HG03342 (cell line): ENCODE data around the gene CYB5R3.
"Not testable (repeated sequence)": the region's sequence is repeated elsewhere in the genome, so short reads cannot be mapped to it uniquely, and the experiment has no call there.

Source experiments
- ATAC-seq: cut with Tn5 transposase; IDR thresholded peaks from one replicate; pipeline ENCODE4 v1.9.1; 2021; ENCODE audit warnings: mild to moderate bottlenecking, moderate library complexity; ENCODE audit not compliant: unreplicated experiment

CYB5R3 gene

DNA sequence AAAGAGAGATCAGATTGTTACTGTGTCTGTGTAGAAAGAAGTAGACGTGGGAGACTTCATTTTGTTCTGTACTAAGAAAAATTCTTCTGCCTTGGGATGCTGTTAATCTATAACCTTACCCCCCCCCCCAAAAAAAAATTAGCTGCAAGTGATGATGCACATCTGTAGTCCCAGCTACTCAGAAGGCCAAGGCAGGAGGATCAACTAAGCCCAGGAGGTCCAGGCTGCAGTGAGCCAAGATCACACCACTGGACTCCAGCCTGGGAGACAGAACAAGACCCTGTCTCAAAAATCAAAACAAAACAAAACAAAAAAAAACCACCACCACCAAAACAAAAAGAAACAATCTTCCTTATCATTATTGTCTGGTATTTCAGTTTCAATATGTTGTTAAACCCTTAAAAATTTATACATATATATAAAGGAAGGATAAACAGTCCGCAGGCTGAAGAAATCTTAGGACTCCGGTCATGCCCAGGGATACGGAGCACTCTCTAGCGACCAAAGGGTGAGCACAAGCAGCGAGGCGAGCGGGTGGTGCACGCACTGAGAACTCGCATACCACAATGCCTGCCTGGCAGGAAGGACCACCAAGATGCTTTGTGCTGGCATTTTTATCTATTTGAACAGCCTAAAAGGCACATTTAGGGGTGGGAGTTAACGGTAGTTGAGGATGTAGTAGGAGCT is 40.9 kb downstream of the CYB5R3 start:
- ATAC-seq, result no peak

DNA sequence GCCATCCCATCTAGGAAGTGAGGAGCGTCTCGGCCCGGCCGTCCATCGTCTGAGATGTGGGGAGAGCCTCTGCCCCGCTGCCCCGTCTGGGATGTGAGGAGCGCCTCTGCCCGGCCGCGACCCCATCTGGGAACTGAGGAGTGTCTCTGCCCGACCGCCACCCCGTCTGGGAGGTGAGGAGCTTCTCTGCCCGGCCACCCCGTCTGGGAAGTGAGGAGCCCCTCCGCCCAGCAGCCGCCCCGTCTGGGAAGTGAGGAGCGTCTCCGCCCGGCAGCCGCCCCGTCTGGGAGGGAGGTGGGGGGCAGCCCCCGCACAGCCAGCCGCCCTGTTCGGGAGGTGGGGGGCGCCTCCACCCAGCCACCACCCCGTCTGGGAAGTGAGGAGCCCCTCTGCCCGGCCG is 41.6 kb downstream of the CYB5R3 start:
- not testable (repeated sequence) for ATAC-seq

DNA sequence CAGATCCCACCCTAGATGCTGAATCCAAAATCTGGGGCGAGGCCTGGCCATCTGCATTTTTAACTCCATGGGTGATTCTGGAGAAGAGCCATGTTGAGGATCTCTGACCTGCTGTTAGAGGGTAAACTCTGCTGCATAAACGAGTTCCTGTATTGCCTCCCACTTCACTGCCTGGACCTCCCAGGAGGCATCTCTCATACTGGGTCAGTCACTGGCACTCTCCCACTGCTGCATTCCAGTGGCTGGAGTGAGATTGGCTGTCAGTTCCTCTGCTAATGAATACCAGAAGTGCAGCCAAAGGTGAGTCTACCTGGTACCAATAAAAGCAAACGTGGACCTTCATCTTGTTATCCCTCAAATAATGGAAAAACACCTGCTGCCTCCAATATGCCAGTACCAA is 44.8 kb downstream of the CYB5R3 start:
- no peak for ATAC-seq

DNA sequence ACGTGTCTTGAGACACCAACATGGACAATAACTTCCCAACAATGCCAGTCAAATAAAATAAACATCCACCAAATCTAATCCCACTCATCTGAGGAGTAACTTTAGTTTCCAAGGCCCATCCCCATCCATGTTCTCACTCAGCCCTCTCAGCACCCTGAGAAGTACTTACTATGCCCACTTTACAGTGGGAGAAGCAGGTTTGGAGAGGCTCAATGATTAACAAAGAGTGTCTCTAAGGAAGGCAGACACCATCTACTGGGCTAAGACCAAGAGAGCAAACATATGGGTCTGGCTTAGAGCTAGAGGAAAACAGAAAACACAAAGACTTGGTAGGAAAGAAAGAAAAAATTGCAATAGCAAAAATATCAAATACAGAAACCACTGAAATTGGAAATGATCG is 45.8 kb downstream of the CYB5R3 start:
- ATAC-seq, result no peak

DNA sequence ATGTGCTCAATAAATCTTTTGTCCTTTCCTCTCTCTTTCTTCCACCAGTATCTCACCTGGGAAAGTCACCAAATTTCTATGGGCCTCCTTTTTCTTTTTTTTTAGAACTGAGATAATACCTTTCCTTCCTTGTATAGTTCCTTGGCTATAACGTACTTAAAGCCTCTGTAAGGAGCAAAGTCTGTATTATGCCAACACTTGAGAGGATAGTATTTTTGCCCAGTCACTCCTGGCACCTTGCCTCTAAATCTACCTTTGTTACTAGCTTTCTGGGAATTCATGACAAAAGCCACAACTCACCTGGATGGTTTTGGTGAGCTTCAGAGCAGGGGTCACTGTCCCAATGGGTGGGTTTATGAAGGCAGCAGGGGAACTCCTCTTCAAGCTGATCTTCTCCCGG is 46.7 kb downstream of the CYB5R3 start:
- ATAC-seq, result no peak

DNA sequence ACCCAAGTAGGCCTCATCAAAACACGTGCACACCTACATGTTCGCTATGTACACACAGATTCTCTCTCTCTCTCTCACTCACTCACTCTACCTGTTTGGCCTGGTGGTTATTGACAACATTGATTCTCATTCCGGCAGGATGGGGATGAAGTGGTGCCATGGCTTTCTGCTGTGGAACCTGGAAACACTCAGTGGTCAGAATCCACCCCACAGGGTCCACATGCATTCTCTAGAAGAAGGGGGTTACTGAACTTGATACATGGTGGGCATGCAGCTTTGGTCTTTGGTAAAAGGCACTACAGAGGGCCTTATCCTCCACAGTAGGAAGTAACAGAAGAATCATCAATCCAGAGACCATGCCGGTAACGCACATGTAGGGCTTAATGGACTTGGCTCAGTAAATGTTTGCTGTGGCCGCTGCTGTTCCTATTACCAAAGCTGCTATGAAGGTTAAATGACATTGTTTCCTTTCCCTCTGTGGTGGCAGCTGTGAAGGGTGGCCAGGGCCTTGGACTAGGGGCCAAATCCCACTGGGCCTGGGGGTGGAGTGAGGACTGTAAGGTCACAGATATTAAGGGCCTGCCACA is 47.2 kb downstream of the CYB5R3 start:
- no peak for ATAC-seq

DNA sequence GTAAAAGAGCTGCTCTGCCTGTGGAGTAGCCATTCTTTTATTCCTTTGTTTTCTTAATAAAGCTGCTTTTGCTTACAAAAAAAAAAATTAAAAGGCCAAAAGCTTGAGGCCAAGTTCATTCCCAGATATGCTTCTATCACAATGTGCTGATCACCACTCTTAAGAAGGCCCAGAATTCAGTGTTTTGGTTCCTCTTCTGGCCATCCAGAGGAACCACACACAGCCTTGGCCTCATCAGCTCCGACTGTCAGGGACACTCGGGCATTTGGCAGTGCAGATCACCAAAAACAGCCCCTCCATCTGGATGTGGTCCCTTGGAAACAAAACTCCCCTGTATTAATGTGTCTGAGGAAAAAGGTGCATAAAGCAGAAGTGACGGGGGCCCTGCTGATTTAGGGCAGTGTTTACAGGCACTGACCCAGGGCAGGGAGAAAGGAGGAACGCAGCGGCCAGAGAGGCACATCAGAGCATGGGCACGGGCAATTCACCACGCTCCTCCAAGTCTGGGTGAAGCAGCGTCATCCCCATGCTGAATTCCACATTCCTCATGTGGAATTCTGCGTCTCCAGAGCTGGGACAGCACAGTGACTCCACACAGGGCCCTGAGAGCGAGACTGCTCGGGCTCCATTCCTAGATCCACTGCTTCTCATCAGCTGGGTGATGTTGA is 52.2 kb downstream of the CYB5R3 start:
- ATAC-seq, result no peak

DNA sequence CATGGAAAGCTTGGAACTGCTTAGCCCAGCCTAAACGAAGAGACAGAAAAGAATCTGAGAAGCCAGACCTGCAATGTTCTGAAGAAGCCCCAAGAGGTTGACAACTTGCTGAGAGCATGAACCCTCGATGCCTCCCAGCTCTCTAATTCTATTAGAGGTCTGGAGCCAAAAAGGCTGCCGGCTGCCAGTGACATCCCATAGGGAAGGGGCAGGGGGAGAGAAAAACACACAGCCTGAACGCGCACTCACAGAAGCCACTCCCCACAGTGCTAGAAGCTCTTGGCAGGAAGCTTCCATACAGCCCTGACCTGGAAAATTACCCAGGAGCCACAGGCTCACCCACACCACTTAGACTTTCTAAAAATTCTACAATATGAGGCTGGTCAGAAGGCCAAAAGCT is 52.9 kb downstream of the CYB5R3 start:
- ATAC-seq, result no peak

DNA sequence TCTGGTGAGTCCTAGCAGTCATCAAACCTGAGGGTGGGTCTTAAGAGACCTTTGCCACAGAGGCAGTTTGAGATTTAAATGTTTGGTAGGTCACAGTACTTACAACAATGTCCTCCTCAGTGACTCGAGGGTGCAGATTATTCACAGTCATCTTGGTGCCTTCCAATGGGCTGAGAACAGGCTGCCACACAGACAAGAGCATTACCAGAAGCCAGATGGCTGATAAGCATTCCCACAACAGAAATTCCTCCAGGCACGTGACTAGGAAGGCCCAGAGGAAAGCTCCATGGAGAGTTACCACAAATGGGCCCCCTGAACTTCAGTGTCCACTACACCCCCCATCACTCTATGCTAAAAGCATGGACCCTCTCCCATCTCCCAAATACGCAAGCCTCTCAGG is 53.8 kb downstream of the CYB5R3 start:
- no peak for ATAC-seq

DNA sequence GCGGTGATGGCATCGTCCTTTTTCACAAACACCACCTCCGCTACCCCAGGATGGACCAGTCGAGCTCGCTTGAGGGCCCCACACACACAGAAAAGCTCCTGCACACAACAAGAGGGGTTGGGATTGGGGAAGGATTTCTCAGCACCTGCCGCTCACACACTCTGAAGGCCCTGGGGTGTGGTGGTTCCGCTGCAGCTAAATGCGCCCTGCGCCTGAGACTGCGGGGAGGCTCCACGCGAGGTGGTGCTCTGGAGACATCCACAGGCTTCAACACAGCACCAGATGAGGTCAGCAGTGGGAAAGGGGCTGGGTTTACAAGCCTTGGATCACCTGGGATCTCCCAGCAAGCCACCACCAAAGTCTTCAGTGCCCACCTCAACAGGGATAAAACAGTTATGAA is 57.2 kb downstream of the CYB5R3 start:
- ATAC-seq, result no peak

DNA sequence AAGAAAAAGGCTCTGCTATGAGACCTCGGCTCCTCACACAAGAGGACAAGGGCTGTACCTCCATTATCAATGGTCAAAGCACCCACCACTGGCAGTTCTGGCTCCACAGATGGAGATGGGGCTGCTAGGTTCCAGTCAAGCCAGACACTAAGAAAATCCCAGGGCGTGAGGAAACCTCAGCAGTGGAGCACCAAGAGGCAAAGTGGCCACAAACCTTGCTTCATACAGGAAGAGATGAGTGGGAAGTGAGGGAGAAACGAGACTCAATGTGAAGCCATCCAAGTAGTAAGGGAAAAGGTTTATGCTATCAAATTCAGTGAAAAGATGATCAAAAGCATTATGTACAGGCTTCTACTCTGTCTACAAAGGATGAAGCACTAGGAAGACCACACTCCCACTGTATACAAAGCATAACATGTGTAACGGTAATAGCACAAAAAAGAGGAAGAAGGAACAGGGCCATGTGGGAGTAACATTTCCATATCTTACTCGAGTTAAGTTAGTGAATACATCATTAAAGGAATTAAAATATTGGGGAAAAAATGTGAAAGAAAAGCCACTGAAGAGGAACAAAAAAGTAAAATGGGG is 61.5 kb downstream of the CYB5R3 start:
- ATAC-seq, result no peak

DNA sequence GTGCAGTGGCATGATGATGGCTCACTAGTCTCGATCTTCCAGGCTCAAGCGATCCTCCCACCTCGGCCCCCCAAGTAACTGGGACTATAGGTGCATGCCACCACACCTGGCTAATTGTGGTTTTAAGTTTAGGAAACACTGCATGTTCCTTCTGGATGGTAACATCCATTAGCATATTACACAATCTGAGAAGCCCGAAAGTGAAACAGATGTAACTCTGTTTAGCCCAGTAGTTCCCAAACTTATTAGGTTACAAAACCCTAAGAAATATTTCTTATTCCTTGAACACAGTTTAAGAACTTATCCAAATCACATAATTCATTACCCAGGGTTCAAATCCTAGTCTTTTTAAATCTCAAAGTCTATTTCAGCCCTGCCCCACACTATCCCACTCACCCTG is 62.8 kb downstream of the CYB5R3 start:
- no peak for ATAC-seq

DNA sequence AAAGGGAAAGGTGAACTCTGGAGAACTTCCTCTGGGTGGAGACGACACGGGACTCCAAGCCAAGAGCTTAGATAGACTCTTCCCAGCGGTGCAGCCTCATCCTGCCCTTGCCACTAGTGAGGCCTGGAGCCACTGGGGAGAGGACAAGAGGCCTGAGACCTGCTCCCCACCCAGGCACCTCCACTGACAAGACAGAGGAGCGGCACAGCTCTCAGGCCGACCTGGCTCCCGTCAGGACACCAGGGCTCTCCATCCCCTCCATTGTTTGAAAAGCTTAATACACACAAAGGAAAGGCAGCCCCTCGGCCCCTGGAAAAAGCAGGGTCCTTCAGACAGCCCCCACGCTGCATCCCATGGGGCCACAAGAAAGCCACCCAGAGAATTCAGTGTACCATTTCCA is 64.1 kb downstream of the CYB5R3 start:
- ATAC-seq, result no peak

DNA sequence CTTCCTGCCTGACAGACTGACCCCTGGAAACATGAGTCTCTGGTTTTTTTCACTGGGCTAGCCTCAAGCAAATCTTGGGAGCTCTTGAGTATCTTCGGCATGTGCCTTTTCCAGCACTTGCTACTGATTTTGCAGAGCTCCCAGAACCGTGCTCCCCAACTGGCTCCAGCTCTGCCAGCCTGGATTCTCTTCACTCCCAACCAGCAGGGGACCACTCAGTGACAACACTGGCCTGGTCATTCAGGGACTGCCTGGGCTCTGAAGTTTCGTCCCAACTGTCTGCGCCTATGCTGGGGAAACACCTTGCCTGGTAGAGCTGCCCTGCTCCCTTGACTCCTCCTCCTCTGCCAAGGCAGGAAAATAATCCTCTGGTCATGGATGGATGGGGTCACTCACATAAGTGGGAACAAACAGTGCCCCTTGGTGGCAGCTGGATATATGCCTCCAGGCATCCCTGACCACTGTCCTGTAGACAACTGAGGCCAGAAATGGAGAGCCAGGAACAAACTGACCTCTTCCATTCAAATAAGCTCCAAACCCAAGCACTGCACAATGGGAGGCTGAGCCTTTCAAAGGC is 64.7 kb downstream of the CYB5R3 start:
- no peak for ATAC-seq

DNA sequence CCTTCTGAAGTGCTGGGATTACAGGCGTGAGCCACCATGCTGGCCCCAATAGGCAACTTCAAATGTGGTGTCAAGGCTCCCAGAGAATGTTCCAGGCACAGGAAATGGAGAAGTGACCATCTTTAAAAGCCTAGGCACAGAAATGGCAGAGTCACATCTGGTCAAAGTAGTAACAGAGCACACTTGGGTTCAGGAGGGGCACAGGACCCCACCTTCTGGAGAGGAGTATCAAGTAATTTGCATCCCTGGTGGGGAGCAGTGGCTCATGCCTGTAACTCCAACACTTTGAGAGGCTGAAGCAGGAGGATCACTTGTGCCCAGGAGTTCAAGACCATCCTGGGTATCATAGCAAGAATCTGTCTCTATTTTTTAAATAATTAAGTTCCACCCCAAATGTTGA is 66.2 kb downstream of the CYB5R3 start:
- ATAC-seq, result no peak

DNA sequence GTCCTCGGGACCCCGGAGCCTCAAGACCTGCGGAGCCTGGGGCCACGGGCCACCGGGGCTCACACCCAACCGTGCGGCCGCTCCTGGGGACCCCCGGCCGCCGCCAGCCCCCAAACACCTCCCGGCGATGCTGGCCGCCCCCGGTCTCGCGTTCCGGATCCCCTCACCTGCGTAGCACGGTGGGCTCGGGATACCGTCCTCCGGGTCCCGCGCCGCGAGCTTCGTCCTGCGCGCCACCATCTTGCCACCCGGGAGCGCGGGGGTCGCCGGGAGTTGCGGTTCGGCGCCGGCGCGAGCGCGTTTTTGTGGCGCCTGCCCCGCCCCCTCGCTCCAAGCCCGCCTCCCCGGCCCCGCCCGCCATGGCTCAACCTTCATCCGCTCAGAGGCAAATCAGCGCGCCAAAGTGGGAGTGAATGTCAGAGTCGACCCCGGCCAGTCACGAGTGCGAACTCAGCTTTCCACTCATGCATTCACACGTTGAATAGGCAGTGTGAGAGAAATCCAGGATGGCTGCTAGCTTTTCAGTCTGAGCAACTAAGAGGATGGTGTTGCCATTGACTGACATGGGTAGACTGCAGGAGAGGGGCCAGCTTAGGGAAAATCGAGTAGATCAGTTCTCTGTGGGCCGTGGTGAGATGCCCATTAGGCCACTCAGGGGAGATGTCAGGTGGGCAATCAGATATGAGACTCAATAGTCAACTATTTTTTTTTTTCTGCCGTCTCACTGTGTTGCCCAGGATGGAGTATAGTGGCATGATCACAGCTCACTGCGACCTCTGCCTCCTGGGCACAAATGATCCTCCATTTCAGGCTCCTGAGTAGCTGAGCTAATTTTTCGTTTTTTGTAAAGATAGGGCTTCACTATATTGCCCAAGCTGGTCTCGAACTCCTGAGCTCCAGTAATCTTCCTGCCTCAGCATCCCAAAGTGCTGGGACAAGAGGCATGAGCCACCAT is 67.2 kb downstream of the CYB5R3 start:
- peak; percentile 51 for ATAC-seq

DNA sequence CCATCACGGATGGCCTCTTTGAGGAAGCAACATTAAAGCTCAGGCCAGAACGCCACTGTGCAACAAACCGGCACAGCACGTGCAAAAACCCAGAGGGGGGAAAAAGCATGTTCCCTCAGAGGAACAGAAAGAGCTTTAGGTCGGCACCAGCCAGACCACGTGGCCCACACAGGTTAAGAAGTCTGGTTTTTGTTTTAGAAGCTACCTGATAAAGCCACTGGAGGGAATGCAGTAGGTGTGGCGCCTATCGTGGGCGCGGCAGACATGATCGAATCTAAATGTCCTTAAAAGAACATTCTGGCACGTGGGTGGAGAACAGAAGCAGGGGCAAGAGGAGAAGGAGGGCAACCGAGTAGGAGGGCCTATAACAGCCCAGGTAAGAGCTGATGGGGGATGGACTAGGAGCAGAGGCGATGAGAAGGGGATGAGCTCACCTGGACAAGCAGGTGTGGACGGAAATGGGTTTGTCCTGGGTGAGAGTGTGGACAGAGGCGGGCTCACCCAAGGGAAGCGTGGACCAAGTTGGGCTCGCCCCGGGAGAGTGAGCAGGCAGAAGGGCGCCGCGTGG is 67.9 kb downstream of the CYB5R3 start:
- peak; percentile 14 for ATAC-seq

DNA sequence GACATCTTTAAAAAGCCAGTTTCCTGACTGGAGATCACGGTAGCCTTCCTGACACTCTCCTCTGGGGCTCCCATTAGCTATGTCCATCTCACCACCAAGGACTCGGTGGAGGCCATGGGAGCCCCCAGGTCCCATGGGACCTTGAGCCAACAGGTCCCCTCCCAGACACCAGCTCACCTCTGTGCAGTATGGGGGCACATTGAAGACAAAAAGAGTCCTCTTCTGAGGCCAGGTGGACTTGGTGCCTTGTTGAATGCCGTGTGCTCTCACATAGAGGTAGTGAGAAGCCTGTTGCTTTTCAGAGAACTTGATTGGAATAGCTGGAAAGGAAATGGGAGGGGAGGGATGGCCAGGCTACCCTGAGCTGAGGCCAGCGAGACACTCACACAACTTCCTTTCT is 69.2 kb downstream of the CYB5R3 start:
- ATAC-seq, result not testable (repeated sequence)

DNA sequence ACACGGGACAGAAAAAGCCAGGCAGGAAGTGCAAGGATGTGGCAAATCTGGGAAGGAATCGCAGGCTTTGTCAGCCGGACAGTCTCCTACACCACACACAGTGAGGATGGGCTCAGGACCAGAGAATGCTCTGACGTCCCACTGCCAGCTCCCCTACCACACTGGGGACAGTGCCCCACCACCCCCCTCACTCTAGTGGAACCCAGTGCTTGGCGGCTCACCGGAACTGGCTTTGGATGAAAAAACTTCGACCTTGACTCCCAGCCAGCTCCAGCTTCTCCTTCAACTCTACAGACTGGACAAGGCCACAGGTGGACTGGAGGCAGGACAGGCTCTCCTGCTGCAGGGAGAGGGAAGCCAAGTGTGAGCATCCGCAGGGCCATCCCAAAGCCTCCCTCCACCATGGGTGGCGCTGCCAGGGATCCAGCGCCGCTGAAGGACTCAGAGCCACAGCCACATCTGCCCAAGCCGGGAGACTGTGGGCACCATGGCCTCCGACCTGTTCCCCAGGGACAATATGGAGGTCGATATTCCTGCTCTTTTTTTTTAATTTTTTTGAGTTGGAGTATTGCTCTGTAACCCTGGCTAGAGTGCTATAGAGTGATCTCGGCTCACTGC is 71.5 kb downstream of the CYB5R3 start:
- ATAC-seq, result no peak

DNA sequence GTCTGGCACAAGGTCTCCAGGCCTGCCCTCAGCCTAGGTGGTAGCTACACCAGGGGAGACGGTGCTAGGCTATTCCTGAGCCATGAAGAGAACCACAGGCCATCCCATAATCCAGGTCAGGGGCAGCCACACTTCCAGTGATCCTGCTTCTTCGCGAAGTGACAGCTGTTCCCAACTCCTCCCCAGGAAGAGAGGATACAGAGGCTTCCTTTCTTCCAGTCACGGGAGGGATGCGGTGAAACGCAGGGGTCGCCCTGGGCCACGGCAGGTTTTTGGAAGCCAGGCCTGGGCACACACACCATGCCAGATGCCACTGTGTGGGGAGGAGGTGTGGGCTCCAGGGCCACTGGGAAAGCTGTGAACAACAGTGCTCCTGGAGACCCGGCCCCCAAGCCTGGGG is 72.1 kb downstream of the CYB5R3 start:
- not testable (repeated sequence) for ATAC-seq
